Skeletal muscle cell (primary cell): ENCODE measurements around the gene SBNO2.

Experiments
- DNase-seq: peaks from one replicate; pipeline ENCODE4 v3.0.0-alpha.2; 2010; ENCODE audit warnings: low read depth
- H3K4me3 ChIP-seq: 2 replicates; pipeline ENCODE4 v1.5.1; 2011; ENCODE audit warnings: low read depth, mild to moderate bottlenecking, control low read depth, low read length, moderate library complexity

Gene SBNO2

DNA sequence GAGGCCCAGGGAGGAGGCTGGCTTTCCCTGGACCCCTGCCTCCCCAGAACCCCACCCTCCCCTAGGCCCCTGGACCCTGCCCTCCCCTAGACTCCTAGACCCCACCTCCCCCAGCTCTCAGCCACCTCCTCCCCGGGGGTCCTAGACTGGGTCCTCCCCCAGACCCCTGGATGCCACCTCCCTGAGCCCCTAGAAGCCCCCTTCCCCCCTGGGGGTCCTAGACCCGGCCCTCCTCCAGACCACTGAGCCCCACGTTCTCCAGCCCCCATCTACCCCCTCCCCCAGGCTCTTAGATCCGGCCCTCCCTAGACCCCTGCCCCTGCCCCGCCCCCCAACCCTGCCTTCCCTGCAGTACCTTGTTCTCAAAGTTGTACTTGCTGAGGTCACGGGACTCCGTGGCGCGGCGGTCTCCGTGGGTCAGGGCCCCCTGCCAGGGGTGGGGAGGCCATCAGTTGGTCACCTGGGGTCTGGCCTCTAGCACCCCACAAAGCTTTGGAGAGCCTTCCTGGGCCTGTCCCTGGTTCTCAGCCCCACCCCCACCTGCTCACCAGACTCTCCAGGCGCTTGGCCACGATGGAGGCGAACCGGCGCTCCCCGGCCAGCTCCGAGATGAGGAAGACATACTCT is 62.3 kb downstream of the SBNO2 start:
- H3K4me3 ChIP-seq, result no peak overlapping the region
- no peak for DNase-seq

DNA sequence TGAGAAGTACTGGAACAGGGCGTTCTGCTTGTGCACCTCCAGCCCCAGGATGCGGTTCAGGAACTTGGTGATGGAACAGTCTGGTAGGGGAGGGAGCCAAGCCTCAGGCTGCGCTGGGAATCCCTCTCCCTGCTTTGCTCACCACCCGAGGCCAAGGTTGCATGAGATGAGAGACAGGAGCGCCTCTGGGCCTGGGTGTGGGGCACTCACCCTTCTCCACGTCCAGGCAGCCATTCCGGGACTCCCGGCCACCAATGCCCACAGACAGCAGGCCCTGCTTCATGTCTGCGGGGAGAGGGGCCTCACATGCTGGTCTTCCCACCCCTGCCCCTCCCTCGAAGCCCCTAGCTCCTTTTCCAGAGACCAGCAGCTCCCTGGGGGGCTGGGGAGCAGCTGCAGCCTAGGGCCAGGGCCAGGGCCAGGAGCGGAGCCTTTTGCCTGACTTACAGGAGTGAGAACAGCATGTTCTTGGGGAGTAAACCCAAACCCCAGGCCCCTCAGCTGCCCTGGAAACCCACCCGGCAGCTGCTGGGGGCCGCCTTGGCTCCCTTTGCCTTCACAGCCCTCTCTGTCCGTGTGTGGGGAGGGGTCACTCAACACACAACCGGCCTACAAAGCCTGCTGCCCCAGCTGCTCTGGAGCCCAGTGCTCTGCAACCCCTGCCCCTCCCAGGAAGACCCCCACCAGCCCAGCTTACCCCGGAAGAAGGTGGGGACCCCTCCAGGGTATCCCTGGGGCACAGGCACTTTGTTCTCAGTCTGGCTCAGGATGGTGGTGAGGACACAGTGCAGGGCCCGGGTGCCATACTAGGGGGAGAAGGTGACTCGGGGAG is 63.0 kb downstream of the SBNO2 start:
- H3K4me3 ChIP-seq, result no peak overlapping the region

DNA sequence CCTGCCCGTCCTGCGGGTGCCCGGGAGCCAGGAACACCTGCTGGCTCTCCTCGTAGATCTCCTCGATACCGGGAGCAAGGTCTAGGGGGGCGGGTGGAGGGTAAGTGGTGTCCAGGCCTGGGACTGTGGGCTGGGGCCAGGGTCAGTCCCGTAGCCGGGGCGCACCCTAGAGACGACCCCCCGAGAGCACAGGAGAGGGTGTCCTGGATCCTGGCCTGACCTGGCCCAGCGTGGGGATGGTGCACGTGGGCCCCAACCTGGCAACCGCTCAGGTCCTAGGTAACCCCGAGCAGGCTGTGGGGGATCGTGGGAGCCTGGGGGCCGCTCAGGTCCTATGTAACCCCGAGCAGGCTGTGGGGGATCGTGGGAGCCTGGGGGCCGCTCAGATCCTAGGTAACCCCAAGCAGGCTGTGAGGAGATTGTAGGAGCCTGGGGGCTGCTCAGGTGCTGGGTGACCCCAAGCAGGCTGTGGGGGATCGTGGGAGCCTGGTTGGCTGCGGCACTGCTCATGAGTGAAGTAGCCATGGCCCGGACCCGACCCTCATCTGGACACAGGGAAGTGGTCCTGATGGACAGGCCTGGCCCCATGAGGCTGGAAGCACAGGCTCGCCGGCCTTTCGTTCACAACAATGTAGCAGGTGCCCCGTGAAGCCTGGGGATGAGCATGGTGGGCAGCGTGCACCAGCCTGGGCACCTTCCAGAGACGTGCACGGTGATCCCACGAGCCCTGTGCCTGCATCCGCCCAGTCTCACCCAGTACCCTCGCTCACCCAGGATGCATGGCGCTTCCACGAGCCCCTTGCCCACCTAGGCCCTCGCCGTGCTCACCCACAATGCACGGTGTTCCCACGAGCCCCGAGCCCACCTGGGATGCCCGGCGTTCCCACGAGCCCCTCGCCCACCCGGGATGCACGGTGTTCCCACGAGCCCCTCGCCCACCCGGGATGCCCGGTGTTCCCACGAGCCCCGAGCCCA is 64.1 kb downstream of the SBNO2 start:
- H3K4me3 ChIP-seq, result no peak overlapping the region
- no peak for DNase-seq

More for the DNA sequence above, 63.0 kb downstream of the SBNO2 start:
- DNase-seq, result no peak

DNA sequence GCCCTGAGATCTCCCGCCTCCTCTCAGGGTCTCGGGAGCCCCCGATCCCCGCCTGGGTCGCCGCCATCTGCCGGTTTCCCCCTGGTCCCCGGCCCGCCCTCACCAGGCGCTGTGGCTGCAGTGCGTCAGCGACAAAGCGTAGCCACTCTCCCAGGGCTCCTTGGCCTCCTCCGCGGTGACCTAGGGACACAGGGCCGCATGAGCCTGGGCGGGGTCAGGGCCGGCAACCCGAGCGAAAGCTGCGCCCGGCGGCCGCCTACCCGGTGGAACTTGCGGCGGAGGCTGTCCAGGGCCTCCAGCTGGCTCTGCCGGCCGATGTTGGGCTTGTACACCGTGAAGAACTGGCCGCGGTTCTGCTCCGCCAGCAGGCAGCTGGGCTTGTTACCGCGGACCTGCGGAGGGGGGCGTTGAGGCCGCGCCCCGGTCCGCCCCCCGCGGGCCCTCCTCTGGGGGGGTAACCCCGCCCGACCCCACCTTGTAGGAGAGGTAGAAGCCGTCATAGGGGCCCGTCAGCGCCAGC is 65.0 kb downstream of the SBNO2 start:
- no peak overlapping the region for H3K4me3 ChIP-seq

DNA sequence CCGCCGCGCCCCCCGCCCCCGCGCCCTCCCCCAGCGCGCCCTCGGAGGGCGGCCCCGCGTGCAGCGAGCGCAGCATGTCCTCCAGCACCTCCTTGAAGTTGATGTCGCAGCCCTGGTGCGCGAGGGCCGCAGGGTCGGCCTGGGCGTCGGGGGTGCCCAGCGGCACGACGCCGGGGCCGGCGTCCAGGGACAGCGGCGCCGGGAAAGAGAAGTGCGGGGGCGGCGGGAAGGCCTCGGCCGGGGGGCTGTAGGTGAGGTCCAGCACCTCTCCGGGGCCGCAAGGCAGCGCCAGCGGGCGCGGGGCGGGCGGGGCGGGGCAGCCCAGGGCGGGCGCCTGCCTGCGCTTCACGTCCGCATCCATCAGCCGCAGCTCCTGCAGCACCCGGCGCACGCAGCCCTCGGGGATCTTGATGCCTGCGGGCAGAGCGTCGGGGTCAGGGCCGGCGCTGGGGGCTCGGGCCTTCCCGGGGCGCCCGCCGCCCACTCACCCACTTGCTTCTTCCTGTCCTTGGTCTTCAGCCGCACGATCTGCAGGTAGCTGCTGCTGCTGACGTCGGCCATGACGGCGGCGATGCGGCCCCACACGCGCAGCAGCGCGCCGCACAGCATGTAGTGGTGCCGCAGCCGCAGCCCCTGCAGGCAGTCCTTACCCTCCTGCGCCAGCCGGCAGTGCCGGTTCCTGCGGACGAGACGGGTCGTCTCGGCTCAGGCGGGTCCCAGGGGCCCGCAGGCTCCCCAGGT is 65.6 kb downstream of the SBNO2 start:
- no peak for DNase-seq
- no peak overlapping the region for H3K4me3 ChIP-seq

More for the DNA sequence above, 65.0 kb downstream of the SBNO2 start:
- DNase-seq, result no peak

DNA sequence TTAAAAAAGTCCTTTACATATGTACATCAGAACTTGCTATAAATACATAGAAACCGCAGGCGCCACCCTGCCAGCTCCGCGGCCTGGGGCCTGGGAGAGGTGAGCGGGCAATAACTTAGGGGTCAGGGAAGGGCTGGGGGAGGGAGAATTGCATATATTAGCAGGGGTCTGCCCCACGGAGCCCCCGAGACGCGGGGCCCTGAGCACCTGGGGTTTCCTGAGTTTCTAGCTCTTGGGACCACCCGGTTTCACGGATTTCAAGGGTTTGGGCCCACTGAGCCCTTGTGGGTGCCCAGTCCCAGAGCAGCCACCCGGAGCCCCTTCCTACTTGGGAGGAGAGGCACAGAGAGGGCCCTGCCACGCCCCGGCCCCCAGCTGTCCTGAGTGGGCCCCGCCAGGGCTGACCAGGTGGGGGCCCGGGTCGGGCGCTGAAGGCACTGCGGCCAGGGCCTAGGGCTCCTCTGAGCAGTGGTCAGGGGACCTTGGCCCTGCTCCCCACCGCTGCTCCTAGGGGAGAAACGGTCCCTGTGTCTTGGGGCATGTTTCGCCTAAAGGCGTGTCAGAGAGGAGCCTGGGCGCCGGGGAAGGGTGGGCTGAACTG is 66.3 kb downstream of the SBNO2 start:
- no peak overlapping the region for H3K4me3 ChIP-seq
- no peak for DNase-seq

DNA sequence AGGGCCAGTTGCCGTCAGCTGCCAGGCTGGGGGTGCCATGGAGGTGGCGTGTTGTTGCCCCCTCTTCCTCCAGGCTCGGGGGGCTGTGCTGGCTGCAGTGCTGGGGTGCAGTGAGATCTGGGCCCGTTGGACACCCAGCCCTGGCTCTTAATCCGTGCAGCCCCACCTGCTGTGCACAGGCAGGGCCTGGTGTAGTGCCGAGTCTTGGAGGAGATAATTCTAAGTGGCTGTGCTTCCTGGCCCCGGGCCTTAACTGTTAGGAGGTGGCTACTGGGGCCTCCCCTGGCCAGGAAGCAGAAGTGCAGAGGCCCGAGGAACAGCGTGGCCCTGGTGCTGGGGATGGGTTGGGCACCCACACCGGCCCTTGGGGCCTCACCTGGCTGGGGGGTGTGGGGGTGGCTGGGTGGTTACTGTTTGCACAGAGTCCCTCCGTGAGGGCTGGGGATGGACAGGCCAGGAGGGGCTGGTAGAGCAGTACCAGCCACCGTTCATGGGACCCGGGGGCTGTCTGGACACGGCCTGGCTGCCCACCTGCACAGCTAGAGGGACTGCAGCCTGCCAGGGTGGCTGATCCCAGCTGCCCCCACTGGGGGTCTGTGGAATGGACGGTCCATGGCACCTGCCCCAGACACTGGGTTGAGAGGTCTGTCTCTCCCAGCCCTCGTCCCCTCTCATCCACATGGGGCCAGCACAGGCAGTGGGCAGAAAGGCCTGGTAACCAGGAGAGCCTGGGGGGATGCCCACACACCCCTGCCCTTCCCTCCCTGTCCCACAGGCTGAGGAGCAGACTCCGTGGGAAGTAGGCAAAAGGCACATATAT is 67.0 kb downstream of the SBNO2 start:
- no peak for DNase-seq
- H3K4me3 ChIP-seq, result no peak overlapping the region

DNA sequence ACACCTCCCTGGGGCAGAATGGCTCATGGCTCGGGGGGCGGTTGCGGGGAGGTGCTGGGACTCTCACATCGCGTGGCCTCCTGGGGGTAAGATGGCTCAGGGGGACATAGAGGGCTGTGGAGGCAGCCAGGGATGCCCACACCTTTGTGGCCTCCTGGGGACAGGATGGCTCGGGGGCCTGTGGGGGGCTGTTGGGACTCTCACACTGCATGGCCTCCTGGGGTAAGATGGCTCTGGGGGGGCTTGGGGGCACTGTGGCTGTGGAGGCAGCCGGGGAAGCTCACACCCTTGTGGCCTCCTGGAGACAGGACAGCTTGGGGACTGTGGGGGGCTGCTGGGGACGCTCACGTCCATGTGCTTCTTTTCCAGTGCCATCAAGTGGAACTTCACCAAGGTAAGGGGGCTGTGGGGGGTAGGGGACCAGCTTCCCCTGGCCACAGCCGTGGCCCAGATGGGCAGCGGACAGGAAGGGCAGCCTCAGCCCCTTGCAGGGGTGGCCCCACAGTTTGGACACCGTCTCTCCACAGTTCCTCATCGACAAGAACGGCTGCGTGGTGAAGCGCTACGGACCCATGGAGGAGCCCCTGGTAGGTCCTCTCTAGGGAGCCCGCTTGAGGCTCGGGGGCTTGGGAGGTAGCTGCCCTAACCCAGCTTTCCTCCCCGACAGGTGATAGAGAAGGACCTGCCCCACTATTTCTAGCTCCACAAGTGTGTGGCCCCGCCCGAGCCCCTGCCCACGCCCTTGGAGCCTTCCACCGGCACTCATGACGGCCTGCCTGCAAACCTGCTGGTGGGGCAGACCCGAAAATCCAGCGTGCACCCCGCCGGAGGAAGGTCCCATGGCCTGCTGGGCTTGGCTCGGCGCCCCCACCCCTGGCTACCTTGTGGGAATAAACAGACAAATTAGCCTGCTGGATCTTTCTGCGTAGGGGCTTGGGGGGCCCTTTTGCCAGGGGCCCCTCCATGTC is 67.9 kb downstream of the SBNO2 start:
- no peak overlapping the region for H3K4me3 ChIP-seq
- DNase-seq, result no peak

DNA sequence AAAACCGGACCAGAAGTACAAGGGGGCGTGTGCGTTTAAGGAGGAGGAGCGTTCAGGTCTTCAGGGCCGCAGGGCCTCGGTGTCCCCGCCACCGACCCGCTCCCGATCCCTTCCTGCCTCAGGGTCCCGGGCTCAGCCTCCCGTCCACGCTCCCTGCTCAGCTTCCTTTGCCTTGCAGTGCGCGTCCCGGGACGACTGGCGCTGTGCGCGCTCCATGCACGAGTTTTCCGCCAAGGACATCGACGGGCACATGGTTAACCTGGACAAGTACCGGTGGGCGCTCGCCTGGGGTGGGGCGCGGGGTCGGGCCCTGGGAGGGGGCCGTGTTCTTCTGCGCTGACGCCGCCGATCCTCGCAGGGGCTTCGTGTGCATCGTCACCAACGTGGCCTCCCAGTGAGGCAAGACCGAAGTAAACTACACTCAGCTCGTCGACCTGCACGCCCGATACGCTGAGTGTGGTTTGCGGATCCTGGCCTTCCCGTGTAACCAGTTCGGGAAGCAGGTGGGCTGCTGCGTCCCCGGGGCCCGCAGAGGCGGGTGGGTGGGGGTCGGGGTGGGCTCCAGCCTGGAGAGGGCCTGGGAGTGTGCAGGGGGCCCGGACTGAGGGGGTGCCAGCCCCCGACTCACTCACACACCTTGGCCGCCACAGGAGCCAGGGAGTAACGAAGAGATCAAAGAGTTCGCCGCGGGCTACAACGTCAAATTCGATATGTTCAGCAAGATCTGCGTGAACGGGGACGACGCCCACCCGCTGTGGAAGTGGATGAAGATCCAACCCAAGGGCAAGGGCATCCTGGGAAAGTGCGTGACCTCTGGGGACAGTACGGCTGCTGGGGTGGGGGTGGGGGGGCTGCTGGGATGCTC is 68.8 kb downstream of the SBNO2 start:
- no peak for DNase-seq
- H3K4me3 ChIP-seq, result peak overlapping the region; percentile 70

DNA sequence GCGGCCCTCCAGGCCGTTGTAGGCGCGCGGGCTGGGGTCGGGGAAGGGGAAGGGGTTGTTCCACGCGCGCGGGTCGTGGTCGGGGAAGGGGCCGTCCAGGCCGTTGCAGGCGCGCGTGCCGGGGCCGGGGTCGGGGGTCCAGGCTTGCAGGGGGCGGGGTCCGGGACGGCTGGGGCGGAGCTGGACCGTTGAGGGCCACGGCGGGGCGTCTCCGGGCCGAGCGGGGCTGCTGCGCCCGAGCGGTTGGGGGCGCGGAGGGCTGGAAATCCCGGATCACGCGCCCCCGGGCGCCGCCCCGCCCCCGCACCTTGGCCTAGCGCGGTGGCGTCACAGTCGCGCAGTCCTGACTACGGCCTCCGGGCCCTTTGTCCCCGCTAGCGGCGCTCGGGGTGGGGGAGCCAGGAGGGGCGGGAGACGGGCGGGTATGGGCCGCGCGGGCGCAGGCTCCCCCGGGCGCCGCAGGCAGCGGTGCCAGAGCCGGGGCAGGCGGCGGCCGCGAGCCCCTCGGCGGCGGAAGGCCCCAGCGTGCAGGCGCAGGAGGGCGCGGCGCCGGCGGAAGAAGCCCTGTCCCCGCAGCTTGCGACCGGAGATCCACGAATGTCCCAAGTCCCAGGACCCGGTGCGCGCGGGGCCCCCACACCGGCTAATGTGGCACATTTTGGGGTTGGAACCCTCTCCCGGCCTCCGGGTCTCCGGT is 69.6 kb downstream of the SBNO2 start:
- peak overlapping the region; percentile 70 for H3K4me3 ChIP-seq
- no peak for DNase-seq

DNA sequence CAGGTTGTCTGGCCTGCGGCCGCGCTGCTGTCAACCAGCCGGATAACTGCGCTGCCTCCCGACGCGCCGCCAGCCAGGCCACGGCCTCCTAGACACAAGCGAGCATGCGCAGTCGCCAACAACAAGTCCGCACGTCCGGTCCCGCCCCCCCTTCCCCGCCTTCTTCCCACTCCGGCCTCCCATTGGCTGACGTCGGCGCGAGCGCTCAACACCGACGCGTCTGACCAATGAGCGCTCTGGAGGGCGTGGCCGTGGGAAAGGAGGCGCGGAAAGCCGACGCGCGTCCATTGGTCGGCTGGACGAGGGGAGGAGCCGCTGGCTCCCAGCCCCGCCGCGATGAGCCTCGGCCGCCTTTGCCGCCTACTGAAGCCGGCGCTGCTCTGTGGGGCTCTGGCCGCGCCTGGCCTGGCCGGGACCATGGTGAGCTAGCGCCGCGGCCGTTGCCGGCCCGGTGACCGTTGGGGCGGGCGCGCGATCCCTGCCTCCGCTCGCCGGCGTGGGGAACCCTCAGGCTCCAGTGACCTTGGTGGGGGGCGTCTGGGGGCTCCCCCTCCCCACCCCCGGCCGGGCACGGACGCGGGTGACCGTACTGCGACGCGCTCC is 70.3 kb downstream of the SBNO2 start, which contains the start of gene GPX4:
TSS of gene GPX4 (plus strand) at position 287 of the 603 bp plus-strand sequence. CDS start at position 337, 50 bp downstream.
- DNase-seq, result peak; percentile 98
- H3K4me3 ChIP-seq, result peak within 1 kb of the TSS; percentile 70

DNA sequence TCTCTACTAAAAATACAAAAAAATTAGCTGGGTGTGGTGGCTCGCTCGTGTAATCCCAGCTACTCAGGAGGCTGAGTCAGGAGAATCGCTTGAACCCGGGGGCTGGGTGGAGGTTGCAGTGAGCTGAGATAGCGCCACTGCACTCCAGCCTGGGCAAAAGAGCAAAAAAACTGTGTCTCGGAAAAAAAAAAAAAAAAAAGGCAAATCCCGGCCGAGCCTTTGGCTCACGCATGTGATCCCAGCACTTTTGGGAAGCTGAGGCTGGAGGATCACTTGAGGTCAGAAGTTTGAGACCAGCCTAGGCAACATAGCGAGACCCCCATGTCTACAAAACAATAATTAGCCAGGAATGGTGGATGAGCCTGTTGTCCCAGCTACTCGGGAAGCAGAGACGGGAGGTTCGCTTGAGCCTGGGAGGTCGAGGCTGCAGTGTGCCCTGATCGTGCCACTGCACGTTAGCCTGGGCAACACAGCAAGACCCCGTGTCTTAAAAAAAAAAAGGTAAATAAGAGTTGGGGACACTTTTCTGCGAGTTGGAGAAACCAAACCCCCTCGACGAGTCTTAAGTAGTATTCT is 70.8 kb downstream of the SBNO2 start:
- peak overlapping the region; percentile 17 for H3K4me3 ChIP-seq
- DNase-seq, result no peak

DNA sequence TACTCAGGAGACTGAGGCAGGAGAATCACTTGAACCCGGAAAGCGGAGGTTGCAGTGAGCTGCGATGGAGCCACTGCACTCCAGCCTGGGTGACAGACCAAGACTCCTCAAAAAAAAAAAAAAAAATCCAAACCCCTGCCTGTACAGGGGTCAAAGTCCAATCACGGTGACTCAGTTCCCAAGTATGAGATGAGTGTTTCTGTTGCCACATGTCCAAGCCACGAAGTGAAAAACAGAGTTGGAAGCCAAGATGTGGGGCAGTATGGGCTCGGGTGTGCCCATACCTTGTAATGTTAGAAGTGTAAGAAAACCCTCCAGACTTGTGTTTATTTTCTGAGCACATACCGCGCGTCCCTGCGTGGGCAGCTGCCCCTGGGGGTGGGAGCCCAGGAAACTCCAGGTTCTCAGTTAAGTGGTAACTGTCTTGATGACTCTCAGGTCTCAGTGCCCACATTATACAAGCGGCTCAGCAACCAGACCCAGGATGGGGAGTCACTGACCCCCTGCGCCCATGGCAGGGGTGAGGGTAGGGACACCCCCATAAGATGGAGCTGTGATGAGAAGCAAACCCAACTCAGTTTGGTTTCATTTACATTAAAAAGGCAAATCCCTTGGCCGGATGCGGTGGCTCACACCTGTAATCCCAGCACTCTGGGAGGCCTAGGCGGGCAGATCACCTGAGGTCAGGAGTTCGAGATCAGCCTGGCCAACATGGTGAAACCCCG is 71.5 kb downstream of the SBNO2 start:
- peak; percentile 99 for DNase-seq
- no peak overlapping the region for H3K4me3 ChIP-seq

DNA sequence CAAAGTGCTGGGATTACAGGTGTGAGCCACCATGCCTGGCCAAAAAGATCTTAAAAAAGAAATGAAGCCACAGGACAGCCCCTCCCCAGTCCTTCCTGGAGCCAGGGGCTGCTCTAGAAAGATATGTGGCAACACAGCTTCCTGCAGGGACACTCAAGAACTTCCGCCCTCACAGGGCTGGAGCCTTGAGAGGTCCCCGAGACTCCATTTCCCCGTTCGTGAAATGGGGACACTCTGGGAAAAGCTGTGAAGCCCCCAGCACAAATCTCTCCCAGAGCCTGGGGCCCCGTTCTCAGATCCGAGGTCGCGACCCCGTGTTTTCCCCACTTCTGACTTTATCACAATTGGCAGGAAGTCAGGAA is 72.8 kb downstream of the SBNO2 start:
- H3K4me3 ChIP-seq, result no peak overlapping the region
- DNase-seq, result no peak
